Iris pigment epithelial cell (primary cell): ENCODE measurements around the gene BABAM2.
"Not testable (repeated sequence)": the region's sequence is repeated elsewhere in the genome, so short reads cannot be mapped to it uniquely, and the experiment has no call there.

ENCODE experiments used
- DNase-seq: peaks from one replicate; pipeline ENCODE4 v3.0.0-alpha.2; 2011; ENCODE audit warnings: low read depth

Gene BABAM2

DNA sequence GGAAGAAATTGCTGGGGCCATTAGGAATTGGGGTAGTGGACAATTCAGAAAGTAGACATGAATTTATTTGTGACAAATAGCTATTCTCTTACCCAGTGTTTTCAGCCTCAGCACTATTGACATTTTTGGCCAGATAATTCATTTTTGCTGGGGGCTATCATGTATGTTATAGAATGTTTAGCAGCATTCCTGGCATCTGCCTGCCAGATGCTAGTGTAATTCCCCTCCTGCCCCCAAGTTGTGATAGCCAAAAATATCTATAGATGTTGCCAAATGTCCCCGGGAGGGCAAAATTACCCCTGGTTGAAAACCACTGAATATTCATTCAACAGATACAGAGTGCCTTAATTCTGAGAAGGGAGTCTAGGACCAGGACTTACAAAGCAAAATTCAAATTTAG, 183.6 kb downstream of the BABAM2 start:
- DNase-seq: no peak

DNA sequence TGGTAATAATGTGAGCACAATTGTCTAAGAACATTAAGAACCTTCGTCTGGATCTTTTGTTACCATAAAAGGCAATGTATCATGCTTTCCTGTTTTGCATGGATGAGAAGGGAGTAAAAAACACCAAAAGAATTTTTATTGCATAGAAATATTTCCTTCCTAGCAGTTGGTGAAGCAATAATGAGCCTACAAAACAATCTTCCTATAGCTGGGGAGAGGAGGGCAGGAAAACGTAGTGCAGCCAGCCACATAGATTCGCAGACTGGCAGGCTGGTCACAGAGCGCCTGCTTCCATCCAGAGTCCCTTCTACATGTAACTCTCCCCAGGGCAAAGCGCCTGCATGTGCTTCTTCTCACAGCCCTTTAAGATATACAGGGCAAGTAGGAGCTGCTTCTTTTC, 190.4 kb downstream of the BABAM2 start:
- peak; percentile 85 for DNase-seq

DNA sequence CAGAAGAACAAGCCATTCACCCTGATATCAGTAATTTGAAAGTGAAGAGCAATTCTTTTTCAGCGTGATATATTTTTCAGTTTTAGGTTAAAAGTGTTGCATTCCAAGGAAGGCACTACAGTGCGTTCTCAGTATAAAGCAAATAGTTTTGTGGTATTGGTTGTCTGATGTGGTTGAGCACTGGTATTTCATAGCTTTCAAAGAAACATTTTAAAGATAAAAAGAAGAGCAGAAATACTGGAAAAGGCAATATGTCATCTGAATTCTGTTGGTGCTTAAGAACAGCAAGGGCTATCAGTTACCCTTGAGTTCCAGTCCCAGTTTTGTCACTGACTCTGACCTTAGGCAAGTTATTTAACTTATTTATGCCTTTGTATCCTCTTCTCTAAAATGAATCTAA, 191.6 kb downstream of the BABAM2 start:
- DNase-seq: peak; percentile 85

GRCh38 chr2:28083476-28083875, 192.9 kb downstream of the BABAM2 start:
- no peak for DNase-seq

DNA sequence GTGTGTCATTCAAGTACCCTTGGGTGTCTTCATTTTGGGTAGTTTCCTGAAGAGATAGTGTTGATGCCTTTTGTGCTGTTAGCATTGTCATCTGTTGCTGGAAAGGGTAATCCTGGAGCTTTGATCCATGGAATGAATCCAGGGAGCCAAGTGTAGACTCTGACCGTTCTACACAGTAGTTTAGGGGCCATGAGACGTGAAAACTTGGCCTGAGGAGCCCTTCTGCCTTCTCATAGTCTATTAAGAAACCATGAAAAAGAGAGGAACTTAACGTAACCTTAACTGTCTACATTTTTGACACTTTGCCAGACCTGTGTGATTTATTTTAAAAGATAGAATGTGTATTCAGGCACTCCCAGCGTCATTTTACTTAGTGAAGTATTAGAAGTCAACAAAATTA, 194.0 kb downstream of the BABAM2 start:
- peak; percentile 87 for DNase-seq

GRCh38 chr2:28085201-28085600, 194.7 kb downstream of the BABAM2 start:
- DNase-seq: peak; percentile 42

- no peak for DNase-seq
Measured at GRCh38 chr2:28086611-28087010, 196.1 kb downstream of the BABAM2 start.

DNA sequence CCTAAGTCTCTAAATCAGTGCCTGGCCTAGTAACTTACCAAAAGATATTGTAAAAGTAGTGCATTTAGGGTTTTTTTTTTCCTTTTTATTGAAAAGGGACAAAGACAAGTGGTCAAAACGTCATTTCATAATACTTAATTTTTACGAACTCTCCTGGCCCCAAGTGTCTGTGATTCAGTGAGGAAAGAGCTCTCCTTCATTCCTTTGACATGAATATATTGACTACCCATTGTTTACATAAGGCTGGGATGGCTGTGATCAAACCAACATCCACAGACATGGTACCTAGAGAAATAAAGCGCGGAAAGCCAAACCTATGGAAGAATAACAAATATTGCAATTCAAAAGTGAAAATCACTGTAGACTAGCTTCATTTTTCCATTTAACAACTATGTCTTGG, 198.4 kb downstream of the BABAM2 start:
- DNase-seq: peak; percentile 80

GRCh38 chr2:28089486-28089885, 199.0 kb downstream of the BABAM2 start:
- no peak for DNase-seq

DNA sequence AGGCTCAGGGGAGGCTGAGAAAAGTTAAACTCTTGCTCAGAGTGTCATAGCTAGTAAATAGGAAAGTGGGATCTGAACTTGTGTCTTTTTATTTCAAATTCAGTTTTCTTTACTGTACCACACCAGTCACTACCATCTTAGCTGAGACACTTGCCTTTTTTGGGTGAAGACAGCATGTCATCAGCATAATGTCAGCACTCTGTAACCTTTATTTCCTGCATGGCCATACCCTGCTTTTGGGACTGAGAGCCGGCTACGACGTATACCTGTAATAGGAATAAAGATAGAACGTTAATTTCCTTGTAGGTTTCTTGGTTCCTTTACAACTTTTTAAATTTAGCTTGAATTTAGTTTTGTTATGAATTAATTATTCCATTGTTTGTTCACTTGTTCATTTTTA, 202.8 kb downstream of the BABAM2 start:
- no peak for DNase-seq

GRCh38 chr2:28093768-28094167, 203.2 kb downstream of the BABAM2 start:
- DNase-seq: no peak

GRCh38 chr2:28094739-28095138, 204.2 kb downstream of the BABAM2 start:
- DNase-seq: no peak

DNA sequence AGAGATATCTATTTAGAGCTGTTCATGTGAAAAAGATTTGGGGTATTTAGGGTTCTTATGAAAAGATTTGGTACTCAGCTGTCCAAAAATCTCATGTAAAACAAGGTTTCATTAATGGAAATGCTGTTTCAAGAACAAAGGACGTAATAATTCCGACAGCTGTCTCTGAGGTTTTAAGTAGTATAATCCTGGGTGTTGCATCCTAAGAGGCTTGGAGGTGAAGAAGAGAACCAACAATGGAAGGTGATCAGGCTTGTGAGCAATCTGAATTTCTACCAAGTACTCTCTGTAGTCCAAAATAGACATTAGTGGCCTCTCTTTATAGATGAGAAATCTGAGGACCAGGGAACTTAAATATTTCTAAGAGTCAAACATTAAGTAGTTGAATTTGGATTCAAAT, 205.1 kb downstream of the BABAM2 start:
- DNase-seq: no peak

GRCh38 chr2:28096421-28096820, 205.9 kb downstream of the BABAM2 start:
- peak; percentile 58 for DNase-seq

GRCh38 chr2:28098501-28099225, 208.1 kb downstream of the BABAM2 start:
- DNase-seq: no peak

DNA sequence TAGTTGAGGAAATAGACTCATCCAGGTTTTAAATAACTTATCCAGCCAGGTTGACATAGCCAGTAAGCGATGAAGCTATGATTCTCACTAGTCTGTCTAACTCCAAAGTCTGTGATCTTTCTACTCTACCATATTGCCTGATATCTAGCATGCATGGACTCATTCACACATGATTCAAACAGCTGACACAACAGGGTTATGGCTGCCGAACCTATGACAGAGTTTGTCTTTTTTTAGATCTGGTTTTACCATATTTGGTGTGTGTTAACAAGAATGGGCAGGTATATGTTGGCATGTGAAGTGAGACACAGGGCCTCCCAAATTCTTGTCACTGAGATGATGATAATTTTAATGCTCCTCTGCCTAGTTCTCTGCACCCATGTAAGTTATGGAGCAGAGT, 210.6 kb downstream of the BABAM2 start:
- no peak for DNase-seq

GRCh38 chr2:28101892-28102291, 211.4 kb downstream of the BABAM2 start:
- DNase-seq: no peak

GRCh38 chr2:28102455-28102874, 211.9 kb downstream of the BABAM2 start:
- peak; percentile 61 for DNase-seq

GRCh38 chr2:28103611-28104010, 213.1 kb downstream of the BABAM2 start:
- no peak for DNase-seq

GRCh38 chr2:28108143-28108542, 217.6 kb downstream of the BABAM2 start:
- no peak for DNase-seq

DNA sequence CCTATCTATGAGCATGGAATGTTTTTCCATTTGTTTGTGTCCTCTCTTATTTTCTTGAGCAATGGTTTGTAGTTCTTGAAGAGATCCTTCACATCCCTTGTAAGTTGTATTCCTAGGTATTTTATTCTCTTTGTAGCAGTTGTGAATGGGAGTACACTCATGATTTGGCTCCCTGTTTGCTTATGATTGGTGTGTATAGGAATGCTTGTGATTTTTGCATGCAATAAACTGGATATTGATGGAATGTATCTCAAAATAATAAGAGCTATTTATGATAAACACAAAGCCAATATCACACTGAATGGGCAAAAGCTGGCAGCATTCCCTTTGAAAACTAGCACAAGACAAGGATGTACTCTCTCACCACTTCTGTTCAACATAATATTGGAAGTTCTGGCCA, 223.2 kb downstream of the BABAM2 start:
- DNase-seq: not testable (repeated sequence)

GRCh38 chr2:28117104-28117596, 226.6 kb downstream of the BABAM2 start:
- DNase-seq: no peak

GRCh38 chr2:28119631-28120030, 229.1 kb downstream of the BABAM2 start:
- no peak for DNase-seq

DNA sequence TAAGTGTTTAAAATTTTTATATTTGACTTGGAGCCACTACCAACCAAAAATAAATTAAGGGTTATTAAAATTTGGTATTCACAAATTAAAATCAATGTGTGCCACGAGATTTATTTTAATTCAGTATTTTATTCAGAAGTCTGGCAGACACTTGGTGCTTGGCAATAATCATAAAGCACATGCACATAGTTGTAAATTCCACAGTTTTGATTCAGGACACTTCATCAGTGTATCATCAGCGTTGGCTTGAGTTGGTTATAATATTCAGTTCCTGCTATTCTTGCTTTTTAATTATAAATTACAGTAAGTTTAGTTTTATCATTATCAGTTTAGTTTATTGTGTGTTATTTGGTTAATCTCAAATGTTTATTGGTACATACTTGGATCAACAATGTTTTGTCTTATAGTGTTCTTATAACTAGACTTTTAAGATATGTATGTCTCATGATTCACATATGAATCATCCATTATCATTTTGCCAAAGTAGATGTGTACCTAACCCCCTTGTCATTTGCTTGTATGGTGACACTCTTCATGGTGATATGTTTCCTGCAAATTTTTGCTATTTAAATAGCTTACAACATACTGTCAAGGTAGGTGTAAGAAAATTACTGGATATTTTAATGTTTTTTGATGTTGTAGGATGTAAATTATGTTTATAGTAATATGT, 237.9 kb downstream of the BABAM2 start:
- peak; percentile 28 for DNase-seq
